Ovary (tissue), 3 donors: Measurements from ENCODE around the gene PTGR2.

ENCODE experiments used
- CTCF ChIP-seq, 3 donors: fragments of 450-650 bp in 2 of 3; fragments of 200-600 bp in 1 of 3; IDR thresholded peaks; one replicate each; pipeline versions ENCODE4 v1.5.1 to v1.8.0; 2016 to 2022; ENCODE audit warnings: antibody characterized with exemption in 3 of 3, mild to moderate bottlenecking in 1 of 3
- EP300 ChIP-seq: sonication (generic); formaldehyde crosslinking; IDR thresholded peaks from one replicate; pipeline ENCODE4 v1.6.1; 2017; ENCODE audit warnings: antibody characterized with exemption
- POLR2A ChIP-seq: fragments of 450-650 bp; IDR thresholded peaks from one replicate; pipeline ENCODE4 v1.6.1; 2017; ENCODE audit warnings: antibody characterized with exemption, mild to moderate bottlenecking, moderate library complexity
- donor health status: DM: no; HTN: no; CAD: no.

GRCh38 chr14:73802431-73803188 is 49.0 kb upstream of the PTGR2 start:
- no peak for TF ChIP-seq CTCF (IDR thresholded peaks at IDR 0.05)
- TF ChIP-seq POLR2A = no peak
- TF ChIP-seq EP300 = no peak
